HG03196 (cell line): Measurements from ENCODE around the gene HYLS1.

Source experiments
- ATAC-seq: cut with Tn5 transposase; IDR thresholded peaks from one replicate; pipeline ENCODE4 v1.9.1; 2021; ENCODE audit not compliant: unreplicated experiment

The HYLS1 gene

DNA sequence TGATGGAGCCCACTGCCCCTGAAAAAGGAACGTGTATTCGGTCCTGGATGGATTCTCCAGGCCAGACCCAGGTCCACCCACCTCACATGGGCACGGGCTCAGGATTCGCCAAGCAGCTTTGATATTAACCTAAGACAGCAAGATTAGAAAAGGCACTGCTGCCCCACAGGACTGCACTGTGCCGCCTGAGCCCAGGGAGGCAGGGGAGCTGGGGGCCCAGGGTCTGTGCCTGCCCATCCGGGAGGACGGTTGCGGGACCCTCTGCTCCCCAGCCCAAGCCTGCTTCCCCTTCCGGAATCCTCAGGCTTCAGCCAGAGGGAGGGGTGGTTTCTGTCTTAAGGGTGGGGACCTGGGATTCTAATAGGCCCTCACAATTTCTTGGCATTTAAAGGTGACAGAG lies 44.8 kb downstream of the HYLS1 start:
- ATAC-seq = no peak

DNA sequence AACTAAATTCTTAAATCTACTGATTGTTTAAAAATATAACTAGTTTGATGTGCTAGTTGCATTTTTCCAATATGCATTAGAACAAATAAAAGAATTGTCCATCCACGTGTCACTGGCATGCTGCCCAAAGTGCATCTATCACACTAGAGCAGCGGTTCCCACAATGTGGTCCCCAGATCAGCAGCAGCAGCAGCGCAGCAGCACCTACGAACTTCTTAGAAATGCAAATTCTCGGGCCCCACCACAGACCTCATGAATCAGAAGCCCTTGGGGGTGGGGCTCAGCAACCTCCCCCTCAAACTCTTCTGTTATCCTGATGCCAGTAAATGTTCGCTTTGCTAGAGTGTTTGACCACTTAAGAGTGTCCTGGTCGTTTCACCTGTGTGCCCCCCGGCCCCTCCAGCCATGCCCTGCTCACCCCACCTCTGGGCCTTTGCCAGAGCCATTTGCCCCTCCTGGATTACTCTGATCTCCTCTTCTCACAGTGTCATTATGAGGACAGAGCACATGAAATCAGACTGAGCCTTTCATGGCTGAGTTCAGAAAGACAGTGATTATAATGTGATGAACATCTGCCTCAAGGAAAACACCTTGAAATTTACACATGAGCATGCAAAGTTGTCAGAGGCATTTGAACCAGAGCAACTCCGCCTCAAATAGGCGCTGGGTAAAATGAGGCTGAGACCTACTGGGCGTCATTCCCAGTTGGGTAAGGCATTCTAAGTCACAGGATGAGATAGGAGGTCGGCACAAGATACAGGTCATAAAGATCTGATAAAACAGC lies 45.8 kb downstream of the HYLS1 start:
- ATAC-seq = no peak

DNA sequence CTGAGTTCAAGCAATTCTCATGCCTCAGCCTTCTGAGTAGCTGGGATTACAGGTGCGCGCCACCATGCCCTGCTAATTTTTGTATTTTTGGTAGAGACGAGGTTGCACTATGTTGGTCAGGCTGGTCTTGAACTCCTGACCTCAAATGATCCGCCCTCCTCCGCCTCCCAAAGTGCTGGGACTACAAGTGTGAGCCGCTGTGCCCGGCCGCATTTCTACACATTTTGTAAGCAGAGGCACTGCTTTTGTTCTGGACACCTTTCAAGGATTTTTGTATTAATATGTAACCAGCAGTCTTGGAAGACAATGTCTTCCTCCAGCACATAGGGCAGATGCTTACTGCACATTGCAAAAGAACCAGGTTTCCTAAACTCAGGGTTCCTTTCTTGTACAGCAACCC lies 47.0 kb downstream of the HYLS1 start:
- ATAC-seq = no peak

DNA sequence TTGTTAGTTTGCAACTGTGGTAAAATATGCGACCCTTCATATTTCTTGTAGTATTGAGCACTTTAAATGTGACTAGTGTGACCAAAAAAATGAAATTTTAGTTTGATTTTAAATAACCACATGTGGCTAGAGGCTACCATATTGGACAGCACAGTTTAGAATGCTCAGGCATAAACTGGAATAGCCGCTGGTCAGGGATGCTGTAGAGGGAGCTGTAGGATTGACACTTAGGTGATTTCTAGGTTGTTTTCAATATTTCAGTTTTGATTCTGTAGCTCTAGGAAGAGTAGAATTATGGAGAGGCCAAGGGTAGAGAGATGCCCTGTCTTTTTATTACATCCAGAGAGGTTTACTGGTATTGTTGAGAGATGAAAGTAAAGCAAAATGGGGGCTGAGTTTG lies 47.6 kb downstream of the HYLS1 start:
- no peak for ATAC-seq

DNA sequence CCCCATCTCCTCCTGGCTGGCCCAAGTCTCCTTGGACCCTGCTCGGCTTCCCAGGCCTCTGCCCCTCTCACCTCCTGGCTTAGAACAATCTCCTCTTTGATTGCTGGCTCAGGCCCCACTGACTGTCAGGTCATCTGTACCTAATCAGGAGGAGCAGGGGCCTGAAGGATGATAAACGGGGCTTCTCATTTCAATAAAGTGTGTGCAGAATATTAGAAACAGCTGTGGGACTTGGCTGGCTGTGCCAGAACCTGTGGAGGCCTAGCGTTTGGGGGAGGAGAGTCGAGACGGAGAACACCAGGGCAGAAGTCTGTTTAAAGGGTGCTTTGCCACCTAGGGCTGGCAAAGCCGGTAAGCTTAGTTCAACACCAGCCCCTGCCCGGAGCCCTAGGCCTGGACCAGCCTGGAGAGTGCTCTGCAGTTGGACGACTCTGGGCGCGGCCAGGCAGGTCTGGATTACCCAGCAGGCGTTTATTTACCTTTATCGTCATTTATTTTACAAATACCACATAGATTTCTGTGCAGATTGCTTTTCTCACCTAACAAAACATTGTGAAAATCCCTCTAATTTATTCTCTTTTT lies 48.2 kb downstream of the HYLS1 start:
- no peak for ATAC-seq

DNA sequence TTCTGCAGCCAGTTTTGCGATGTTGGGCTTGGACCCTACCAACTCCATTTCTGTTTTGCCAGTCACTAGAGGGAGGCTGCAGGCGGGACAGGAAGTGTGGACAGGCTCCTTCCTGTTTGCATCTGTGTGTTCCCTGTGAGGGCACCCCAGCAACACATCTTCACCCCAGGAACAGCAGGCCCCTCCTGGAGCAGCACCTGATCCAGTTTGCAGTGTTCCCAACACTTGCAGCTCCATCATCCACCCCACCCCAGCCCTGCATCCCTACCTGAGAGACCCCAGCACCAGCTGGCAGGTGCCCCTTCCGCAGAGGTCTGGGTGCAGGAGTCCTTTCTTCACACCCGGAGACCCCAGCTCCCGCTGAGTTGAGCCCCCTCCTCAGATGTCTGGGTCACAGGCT lies 51.0 kb downstream of the HYLS1 start:
- ATAC-seq = no peak

DNA sequence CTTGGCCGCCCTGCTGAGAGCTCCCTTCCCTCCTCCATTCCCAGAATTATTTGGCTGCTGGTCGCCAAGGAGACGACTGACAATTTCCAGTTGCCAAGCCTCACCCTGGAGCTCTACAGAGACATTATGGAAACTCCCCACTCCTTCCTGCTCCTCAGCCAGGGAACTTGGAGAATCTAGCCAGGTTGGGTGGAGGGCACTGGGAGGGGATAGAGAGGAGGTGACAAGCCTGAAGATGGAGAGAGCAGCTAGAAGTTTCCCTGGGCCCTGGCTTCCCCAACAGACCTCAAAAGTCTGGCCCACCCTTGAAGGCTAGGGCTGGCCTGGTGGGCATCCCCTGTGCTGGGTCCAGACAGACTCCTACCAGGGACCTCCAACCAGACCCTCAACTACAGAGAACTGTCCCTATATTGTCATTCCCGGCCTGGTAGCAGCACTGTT lies 51.6 kb downstream of the HYLS1 start:
- no peak for ATAC-seq

DNA sequence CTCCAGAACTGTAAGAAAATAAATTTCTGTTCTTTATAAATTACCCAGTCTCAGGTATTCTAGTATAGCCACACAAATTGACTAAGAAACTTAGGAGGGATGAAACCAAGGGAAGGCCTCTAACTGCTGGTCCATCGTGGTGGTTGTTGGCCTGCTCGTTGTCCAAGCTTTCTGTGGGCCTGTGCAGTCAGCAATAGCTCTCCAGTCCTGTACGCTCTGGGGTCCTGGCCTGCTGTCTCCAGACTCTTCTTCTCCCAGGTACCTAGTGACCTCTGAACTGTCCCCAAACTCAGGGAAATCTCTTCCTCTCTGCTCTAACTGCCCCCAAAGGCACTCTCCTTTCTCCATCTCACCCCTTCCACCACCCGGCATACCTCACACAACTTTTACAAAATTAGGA lies 52.7 kb downstream of the HYLS1 start:
- no peak for ATAC-seq

DNA sequence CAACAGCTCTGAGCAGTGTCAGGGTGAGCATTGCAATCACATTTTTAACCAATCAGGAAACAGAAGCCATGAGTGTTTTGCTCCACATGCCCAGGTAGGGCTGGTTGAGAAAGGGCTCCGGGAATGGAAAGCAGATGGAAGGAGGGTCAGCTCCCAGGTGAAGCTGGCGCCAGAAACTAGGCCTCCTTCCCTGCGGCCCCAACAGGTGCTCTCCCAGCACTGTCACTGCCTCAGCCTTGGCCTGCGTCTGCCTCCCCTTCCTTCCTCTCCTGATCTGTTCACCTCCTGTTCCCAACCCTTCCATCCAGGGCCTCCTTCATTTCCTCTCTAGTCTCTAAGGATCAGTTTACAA lies 53.8 kb downstream of the HYLS1 start:
- ATAC-seq = no peak

DNA sequence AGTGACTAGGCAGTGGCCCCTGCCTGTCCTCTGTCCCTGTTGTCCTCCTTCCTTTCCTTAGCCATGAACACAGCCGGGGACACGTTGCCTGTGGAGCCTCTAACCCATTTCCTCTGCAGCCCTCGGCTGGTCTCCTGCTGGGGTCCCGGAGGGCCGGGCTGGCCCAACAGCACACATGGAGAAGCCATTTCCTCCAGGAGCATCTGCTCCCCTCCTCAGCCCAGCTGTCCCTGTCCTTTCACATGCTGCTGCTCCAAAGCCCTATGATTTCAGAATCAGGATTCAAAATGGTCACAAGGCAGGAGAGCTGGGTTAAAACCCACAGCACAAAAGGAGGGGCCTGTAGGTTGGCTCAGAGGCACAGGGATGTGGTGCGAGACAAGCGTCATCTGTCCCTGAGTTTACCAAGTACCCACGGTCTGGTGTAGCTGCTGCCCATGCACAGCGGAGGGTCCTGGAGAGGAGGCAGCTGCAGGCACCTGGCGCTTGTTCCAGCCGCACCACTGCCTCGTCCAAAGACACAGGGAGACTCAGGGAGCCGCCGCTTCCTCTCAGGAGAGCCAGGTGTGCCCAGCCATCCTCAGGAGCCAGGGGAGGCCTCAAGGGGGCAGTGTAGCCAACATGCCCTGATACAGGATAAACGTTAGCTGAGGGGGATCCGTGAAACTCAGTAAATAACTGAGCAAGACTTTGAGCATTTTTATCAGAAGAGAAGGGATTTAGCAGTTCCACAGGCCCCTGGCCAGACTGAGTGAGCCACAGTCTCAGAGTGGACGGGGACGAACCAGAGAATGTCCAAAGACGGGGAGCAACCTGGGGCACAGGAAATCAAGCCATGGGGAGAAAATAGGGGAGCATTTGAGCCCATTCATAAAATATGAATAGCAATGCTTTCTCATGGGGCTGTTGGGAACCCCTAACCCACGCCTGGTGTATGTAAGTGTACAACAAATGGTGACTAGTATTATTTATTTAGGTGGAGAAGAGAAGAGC lies 54.4 kb downstream of the HYLS1 start:
- no peak for ATAC-seq

DNA sequence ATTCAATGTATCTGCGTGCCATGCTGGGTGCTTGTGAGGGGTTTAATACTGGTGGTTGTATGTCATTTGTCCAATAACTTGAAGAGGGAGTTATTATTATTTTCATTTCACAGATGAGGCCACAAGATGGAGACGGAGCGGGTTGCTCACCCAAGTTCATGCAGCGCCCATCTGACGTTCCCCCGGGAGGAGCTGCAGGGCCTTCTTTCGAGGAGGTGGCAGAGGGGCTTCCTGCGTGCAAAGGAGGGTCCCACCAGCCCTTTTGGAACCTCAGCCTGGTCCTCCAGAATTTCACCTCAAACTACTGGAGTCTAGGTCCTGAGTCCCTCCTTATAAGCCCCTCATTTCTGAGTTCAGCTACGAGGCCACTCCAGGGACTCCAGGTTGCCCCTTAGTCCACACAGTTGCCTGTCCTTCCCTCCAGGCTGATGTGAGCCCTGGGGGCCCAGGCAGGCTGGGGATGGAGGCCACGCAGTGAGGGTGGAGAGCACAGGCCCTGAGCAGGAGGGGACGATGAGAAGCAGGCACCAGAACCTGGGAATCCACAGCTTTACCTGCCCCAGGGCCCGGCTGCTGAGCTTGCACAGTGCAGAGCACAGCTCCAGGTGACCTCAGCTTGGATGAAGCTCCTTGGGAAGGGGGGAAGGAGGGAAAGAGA lies 55.4 kb downstream of the HYLS1 start:
- ATAC-seq = no peak

DNA sequence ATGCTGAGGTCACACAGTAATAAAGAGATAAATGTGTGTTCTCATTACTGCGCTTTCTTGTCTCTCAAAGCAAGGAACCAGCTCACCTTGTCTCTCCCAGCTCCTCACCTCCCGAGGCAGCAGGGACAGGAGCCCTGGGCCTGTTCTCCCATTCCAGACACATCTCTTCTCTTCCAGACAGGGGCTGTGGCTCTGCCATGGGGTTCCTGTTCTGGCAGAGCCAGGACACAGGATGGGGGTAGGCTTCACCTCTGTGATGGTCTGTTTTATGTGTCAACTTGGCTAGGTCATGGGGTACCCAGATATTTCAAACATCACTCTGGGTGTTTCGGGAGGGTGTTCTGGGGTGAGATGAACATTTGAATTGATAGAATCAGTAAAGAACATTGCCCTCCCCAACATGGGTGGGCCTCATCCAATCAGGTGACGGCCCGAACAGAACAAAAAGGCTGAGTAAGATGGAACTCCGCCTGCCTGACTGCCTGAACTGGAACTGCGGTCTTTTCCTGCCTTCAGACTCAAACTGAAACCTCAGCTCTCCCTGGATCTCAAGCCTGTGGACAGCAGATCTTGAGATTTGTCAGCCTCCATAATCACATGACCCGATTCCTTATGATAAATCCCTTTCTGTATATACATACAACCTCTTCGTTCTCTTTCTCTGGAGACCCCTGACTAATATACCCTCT lies 56.3 kb downstream of the HYLS1 start:
- ATAC-seq = no peak

DNA sequence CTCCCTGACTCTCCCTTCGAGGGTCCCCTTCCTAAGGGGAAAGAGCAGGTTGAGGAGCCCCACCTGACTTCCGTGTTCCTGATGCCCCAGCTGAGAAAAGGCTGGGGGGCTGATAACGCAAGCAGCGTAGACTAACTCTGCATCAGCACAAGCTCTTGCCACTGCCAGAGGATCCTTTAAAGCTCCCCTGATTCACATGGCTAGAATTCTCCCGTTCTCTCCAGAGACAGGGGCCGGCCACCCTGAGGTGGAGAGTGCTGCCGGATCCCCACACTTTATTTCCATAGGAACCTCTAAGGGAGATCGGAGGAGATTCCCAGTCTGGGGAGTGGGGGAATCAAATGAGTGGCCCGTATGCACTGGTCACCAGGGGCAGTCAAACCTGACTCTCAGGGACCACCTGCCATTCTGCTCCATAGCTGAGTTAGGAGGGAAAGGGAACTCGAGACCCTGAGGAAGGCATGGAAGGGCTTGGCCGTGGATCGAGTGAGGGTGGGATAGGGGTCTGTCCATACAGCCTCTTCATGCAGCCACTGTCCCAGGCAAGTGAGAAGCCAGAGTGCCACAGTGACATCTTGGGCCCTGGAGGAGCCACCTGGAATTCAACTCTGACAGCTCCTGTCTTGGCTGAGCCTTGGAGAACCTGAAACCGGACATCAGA lies 57.0 kb downstream of the HYLS1 start:
- no peak for ATAC-seq

DNA sequence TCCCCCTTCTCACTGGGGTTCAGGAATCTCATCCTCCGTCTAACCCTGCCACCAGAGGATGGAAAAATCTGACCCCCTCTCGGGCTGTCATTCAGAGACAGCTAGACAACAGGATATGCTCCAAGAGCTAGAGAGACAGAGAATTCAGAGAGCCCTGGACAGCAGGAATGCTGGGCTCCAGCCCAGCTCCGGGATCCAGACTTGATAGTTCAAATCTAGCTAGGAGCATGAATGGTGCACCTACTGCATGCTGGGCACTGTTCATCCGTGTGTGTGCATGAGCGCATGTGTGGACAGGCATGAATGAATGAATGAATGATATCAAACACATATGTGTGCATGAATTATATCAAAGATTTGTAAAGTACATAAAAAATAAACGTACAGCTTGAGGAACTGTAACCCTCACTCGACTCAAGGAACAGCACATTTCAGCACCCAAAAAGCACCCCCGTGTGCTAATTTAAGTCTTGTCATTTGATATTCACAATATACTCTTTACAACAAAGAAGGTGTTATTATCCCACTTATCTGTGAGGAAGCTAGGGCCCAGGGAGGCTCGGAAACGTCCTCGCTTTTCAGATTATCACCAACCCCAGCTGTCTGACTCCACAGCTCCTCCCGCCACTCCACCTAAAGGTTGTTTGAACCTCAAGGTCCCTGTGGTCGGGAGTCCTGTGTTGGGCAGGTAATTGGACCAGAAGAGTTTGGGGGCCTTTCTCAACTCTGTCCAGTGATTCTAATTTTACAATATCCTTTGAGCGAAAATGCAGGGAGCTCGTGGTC lies 57.7 kb downstream of the HYLS1 start:
- ATAC-seq = no peak

DNA sequence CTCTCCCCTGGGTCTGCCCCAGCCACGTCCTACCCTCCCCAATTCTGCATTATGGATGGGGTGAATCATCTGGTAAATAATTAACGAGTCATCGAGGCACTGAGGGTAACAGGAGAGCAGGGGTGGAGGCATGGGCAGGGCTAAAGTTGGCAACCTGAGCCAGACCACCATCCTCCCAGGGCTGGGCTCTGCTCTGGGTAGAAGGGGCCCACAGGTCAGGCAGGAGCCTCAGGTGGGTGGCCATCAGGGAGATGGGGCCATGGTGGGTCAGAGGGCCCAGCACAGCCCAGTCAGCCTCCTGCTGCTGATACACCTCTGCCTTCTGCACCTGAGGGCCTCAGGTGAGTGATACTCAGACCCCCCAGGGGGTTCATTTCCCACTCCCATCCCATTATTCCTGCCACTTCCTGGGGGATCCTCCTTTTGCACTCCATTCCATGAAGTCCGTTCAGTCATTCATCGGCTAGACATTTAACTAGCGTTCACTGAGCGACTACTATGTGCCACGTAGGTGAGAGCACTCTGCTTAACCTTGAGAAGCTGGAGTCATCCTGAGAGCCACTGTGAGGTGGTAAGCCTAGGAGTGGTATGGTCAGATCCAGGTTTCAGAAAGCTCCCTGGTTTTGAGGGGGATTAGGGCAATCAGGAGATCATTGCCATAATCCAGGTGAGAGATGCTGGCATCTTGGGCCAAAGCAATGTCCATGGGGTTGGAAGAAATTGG lies 58.5 kb downstream of the HYLS1 start, which contains the start of gene VSIG10L2:
Gene VSIG10L2, plus strand, starts transcription at position 248 of the 724 bp plus-strand sequence. Its CDS starts 12 bp downstream, at position 260.
- ATAC-seq = no peak

DNA sequence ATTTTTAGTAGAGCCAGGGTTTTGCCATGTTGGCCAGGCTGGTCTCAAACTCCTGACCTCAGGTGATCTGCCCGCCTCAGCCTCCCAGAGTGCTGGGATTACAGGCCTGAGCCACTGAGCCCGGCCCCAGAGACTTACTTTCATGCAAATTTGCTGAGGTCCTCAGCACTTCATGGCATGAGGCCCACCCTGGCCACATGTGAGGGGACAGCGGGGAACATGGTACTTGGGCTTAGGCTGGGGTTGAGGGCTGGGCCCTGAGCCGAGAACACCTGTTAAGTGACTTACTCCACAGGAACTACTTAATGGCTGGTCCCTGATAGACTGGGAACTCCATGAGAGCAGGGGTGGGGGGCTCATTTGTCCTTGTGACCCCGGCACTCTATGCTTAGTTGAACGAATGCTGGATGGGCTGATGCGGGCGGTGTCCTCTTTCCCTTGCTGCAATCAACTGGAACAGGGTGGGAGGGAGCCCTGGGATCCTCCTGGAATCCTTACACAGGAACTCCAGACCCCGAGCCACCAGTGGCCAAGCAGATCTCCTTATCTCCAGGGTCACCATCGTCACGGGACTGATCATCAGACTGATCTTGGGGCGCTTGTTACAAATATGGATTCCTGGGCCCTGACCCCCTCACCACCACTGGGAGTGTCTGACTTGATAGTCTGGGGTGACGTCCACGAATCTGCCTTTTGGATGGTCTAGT lies 59.4 kb downstream of the HYLS1 start:
- ATAC-seq = no peak

DNA sequence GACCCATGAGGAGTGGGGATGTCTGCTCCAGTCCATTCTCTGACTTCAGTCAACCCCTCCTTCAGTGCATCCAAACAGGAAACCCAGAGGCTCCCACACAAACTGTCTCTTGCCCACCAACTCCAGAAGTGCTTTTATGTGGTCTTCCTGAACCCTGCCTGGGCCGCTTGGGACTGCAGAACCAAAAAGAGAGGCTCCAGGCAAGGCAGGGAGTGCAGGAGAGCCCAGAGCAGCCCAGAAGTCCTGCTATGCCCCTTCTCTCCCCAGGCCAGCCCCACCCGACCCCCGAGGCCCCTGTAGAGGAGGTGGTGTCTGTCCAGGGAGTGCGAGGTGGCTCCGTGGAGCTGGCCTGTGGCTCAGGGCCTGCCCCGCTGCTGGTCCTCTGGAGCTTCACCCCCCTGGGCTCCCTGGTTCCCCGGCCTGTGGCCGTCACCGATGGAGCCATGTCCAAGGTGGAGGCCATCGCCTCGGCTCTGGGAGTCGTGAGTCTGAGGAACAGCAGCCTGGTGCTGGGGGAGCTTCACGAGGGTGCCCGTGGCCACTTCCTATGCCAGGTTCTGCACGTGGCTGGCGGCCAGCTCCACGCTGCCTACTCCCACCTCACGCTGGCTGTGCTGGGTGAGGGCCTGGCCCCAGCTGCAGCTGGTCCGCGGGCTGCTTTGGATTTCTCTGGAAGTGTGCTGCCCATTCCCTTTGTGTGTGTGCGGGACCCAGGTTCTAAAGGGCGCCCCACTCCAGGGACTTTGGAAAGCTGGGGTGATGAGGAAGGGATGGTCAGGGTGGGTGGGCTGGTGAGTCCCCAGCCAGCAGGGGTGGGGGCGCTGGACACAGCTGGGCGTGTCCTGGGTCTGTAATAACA lies 60.2 kb downstream of the HYLS1 start:
- no peak for ATAC-seq
